Memory B cell (primary cell): ENCODE results near the gene ATP6V0B.

ENCODE experiments used
- ATAC-seq: fragments of 150-1000 bp; cut with Tn5 transposase; 2 replicates; pipeline ENCODE4 v1.10.0; 2021; ENCODE audit warnings: low read depth, mild to moderate bottlenecking, moderate library complexity
- DNase-seq, 2 donors: peaks; one replicate each; pipeline ENCODE4 v3.0.0; 2022; ENCODE audit warnings: low spot score in 2 of 2
- H3K27ac Mint-ChIP-seq: one replicate; pipeline ENCODE4 v1.8.0; 2022; ENCODE audit warnings: mild to moderate bottlenecking, moderate library complexity, mixed read lengths
- H3K27me3 Mint-ChIP-seq: one replicate; pipeline ENCODE4 v1.8.0; 2022; ENCODE audit warnings: mixed read lengths
- H3K36me3 Mint-ChIP-seq: one replicate; pipeline ENCODE4 v1.8.0; 2022; ENCODE audit warnings: mild to moderate bottlenecking, mixed read lengths
- H3K4me1 Mint-ChIP-seq: one replicate; pipeline ENCODE4 v1.8.0; 2022; ENCODE audit warnings: mixed read lengths
- H3K4me3 Mint-ChIP-seq: one replicate; pipeline ENCODE4 v1.8.0; 2022; ENCODE audit warnings: mild to moderate bottlenecking, moderate library complexity, mixed read lengths
- H3K9me3 Mint-ChIP-seq: one replicate; pipeline ENCODE4 v1.8.0; 2022; ENCODE audit warnings: mixed read lengths

The ATP6V0B gene

DNA sequence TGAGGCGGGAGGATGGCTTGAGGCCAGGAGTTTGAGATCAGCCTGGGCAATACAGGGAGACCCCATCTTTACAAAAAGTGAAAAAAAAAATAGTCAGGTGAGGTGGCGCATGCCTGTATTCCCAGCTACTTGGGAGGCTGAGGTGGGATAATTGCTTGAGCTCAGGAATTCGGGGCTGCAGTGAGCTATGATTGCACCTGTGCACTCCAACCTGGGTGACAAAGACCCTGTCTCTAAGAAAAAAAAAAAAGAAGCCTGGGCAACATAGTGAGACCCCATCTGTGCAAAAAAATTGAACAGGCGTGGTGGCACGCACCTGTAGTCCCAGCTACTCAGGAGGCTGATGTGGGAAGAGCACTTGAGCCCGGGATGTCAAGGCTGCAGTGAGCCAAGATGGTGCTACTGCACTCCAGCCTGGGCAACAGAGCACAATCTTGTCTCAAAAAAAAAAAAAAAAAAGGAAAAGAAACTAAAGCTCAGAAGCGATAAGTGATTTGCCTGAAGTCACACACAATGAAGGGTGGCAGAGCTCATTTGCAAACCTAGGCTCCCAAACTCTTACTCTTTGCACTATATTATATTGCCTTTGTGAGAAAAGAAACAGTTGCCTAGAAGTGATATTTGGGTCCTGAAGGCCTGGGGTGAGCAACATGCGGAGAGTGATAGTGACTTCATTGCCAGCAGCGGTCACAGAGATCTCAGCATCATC lies 18.6 kb downstream of the ATP6V0B start:
- Mint-ChIP-seq H3K27ac (peak overlapping the region; percentile 94), H3K9me3 (no peaks in the 10 kb centered on the region), H3K36me3 (no peaks in the 10 kb centered on the region), H3K4me1 (peaks cover 23% of the 10 kb centered on the region), H3K4me3 (peak overlapping the region; percentile 37), H3K27me3 (no peaks in the 10 kb centered on the region)
- ATAC-seq (peak; percentile 23), DNase-seq (no peak)

DNA sequence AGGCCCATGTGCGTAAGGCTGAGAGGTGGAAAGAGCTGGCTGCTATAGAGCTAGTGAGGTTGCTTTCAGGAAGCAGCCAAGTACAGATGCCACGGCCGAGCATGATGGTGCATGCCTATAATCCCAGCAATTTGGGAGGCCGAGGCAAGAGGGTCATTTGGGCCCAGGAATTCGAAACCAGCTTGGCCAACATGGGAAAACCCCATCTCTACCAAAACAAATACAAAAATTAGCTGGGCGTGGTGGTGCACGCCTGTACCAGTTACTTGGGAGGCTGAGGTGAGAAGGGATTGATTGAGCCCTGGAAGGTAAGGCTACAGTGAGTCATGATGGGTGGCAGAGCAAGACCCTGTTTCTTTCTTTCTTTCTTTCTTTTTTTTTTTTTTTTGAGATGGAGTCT lies 19.3 kb downstream of the ATP6V0B start:
- H3K4me3 Mint-ChIP-seq, result no peak overlapping the region
- no peak for DNase-seq
- ATAC-seq, result no peak
- no peak overlapping the region for H3K27ac Mint-ChIP-seq
- no peaks in the 10 kb centered on the region for H3K9me3 Mint-ChIP-seq
- H3K36me3 Mint-ChIP-seq, result no peaks in the 10 kb centered on the region
- no peaks in the 10 kb centered on the region for H3K27me3 Mint-ChIP-seq
- peaks cover 23% of the 10 kb centered on the region for H3K4me1 Mint-ChIP-seq

DNA sequence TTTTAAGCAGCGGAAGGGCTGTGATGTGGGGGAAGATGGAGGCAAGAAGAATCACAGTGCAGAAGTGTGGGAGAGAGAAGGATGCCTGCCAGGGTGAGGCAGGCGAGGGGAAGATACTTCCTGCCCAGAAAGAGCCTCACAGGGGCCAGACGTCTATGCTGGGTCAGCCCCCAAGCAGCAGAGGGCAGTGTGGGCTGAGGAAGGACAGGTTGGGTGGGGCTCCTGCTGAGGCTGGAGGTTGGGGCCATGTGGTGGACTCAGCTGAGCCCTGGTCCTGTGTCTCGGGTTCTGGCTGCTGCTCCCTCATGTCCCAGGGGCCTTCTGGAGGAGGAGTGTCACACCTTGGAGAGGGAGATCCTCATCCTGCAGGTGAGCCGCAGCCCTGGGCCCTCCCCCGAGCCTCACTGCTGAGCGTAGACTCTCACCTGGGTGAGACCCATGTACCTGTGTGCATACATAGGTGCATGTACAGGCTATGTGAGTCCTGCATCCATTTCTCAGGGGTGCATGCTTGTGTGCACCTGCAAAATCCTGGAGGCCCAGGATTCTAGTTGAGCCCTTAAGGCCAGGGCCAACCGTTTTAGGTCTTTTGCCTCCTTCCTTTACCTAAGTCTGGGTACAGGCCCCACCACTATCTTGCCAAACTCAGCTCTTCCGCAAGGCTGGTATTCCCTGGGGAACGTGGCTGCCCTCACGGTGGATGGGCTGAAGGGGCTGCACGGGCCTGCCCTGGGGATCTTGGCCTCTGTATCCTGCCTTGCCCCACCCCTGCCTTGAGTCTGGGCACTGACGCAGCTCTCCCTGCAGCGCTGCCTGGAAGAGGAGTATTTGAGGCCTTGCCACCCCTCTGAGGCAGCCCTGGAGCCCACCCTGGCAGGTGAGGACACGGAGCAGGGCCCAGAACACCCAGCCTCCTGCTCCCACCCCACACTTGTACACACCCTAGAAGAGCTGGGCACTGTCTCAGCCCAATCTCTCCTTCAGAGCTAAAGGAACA lies 20.3 kb downstream of the ATP6V0B start:
- Mint-ChIP-seq H3K27ac (peak overlapping the region; percentile 75), H3K4me1 (peaks cover 23% of the 10 kb centered on the region), H3K27me3 (no peaks in the 10 kb centered on the region), H3K9me3 (no peaks in the 10 kb centered on the region), H3K4me3 (no peak overlapping the region), H3K36me3 (no peaks in the 10 kb centered on the region)
- DNase-seq (no peak), ATAC-seq (no peak)

DNA sequence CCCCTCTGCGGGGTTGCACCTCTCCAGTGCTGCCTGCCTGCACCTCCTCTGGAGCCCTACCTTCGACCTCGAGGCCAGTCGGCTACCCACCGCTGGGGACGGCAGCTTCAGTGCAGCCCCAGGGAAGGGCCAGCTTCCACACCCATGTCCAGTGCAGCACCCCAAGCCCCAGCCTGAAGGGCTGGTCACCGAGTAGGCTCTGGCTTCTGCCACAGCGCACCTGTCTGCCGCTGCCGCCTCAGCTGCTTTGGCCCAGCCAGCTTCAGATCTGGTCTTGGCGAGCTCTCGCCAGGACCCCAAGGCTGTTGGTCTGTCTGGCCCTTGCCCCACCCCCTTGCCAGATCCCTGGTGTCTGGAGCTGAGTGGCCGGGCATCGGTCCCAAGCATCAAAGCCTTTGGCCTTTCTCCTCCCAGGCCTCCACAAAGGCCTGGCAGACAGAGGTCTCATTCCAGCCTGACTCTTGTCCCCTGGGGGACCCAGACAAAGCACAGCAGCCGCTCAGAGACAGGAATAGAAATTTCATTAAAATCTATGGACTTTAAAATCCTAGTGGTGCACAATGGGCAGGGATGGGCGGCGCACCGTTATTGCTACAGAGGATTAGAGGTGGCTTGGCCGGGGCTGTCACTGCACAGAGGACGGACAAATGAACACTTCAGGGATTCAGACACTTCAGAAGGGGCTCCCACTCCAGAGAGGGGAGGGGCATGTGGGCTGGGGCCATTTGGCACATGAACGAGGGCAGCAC lies 21.4 kb downstream of the ATP6V0B start:
- Mint-ChIP-seq H3K4me3 (no peak overlapping the region), H3K9me3 (no peaks in the 10 kb centered on the region), H3K4me1 (peaks cover 24% of the 10 kb centered on the region), H3K36me3 (no peaks in the 10 kb centered on the region), H3K27me3 (peaks cover 2% of the 10 kb centered on the region), H3K27ac (no peak overlapping the region)
- DNase-seq (no peak), ATAC-seq (no peak)

DNA sequence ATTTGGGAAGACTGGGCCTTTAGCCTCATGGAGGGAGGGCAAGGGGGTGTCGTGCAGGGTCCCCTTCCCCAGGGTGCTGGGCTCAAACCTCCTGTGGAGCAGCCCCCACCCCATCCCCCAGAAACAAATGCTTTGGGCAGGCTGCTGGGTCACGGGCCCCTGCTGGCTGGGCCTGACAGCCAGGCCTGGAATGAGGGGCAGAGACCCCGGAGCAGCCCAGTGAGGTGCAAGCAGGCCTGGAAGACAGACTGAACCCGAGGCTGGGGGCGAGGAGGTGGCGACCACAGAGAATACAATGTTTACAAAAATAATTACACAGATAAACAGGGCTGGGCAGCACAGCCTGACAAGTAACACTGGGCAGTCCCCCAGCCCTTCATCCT lies 22.0 kb downstream of the ATP6V0B start:
- peaks cover 5% of the 10 kb centered on the region for H3K27me3 Mint-ChIP-seq
- H3K4me1 Mint-ChIP-seq, result peaks cover 25% of the 10 kb centered on the region
- H3K36me3 Mint-ChIP-seq, result no peaks in the 10 kb centered on the region
- DNase-seq (no peak), ATAC-seq (no peak)
- H3K27ac Mint-ChIP-seq, result no peak overlapping the region
- H3K9me3 Mint-ChIP-seq, result no peaks in the 10 kb centered on the region
- H3K4me3 Mint-ChIP-seq, result no peak overlapping the region

DNA sequence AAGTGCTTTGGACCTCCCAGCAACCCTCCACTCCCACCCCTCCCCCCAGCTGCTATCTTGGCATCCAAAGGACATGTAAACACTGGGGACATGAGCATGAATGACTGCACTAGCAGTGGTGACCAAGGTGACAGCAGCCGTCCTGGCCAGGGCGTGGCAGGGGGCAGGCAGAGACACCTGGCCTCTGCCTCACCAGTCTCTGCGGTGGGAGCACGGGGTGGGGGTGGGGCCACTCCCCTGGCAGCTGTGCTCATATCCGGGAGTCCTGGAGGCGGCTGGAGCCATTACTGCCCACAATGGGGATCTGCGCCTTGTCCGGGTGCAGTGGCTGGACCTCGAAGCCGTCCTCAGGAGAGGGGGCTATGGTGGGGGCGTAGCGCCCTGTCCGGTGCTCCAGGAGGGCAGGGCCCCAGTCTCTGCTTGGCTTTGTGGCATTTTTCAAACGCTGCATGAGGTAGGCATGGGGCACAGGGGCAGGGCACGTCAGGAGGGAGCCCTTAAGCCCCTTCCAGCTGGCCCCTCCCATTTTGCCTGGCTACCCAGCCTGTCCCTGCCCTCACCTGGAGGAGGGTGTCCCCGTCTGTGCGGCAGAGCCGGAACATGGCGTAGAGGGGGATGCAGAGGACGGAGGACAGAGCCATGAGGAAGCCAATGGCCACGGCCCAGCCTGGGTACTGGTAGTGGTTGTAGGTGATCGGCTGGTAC lies 22.7 kb downstream of the ATP6V0B start:
- H3K4me1 Mint-ChIP-seq, result peaks cover 20% of the 10 kb centered on the region
- H3K9me3 Mint-ChIP-seq, result no peaks in the 10 kb centered on the region
- DNase-seq (no peak), ATAC-seq (no peak)
- no peak overlapping the region for H3K4me3 Mint-ChIP-seq
- H3K27me3 Mint-ChIP-seq, result peaks cover 5% of the 10 kb centered on the region
- H3K27ac Mint-ChIP-seq, result no peak overlapping the region
- H3K36me3 Mint-ChIP-seq, result no peaks in the 10 kb centered on the region

DNA sequence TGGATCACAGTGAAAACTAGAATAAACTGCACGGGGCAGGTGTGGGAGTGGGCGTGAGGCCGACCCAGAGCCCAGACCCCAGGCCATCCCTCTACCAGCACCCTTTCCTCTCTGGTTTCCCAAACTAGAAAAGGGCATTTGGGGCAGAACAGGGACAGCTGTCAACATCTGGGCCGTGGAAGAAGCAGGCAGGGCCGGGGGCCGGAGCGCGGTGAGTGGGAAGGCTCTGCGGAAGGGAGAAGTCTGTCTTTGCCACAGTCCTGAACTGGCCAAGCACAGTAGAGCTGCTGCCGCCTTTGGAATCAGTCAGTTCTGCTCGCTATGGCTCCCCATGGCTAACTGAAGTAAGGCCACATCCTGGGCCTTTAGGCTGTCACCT lies 23.2 kb downstream of the ATP6V0B start:
- ATAC-seq (no peak), DNase-seq (no peak)
- Mint-ChIP-seq H3K27ac (no peak overlapping the region), H3K4me3 (no peak overlapping the region), H3K9me3 (no peaks in the 10 kb centered on the region), H3K27me3 (peaks cover 5% of the 10 kb centered on the region), H3K36me3 (no peaks in the 10 kb centered on the region), H3K4me1 (peaks cover 15% of the 10 kb centered on the region)

DNA sequence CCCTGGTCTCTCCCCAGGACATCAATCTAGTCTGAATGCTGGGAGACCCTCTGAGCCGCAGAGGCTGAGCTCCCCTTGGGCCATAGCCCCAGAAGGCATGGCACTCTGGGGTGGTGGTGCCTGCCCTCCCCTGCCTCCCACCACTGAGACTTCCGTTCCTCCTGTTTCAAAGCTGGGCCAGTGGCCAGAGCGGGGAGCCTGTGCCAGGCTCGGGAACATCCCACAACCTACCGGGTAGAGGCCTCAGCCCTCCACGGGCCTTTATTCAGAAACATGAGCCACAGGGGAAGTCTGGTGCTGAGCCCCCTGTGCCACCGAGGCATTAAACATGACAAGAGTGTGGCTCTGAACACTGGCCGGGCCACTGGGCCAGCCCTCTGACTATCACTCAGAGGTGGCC lies 24.7 kb downstream of the ATP6V0B start:
- peaks cover 5% of the 10 kb centered on the region for H3K27me3 Mint-ChIP-seq
- no peak for DNase-seq
- ATAC-seq, result no peak
- no peak overlapping the region for H3K4me3 Mint-ChIP-seq
- no peak overlapping the region for H3K27ac Mint-ChIP-seq
- no peaks in the 10 kb centered on the region for H3K9me3 Mint-ChIP-seq
- H3K36me3 Mint-ChIP-seq, result no peaks in the 10 kb centered on the region
- H3K4me1 Mint-ChIP-seq, result peaks cover 10% of the 10 kb centered on the region

DNA sequence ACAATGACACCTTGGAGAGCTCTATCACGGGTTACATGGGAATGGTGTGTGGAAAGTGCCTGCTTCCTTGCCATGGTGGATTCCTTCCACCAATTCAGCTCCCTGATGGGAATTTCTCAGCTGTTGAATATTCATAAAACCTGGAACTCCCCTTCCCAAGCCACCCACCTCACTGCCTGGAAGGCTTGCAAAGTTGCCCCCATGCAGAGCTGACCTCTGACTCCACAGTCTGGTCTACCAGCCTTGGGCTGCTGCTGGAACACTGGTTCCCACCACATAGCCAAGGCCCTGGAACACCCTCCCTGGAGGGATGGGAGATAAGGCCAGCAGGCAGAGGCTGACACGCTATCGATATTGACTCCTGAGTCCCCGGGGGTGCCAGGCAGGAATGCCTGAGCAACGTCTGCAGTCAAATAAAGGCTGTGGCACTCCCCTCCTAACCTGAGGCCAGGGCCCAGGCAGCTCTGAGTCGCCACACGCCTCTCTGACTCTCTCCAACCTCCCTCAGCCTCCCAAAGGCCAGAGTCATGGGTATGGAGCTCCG lies 25.4 kb downstream of the ATP6V0B start:
- Mint-ChIP-seq H3K27me3 (peaks cover 5% of the 10 kb centered on the region), H3K27ac (no peak overlapping the region), H3K36me3 (no peaks in the 10 kb centered on the region), H3K4me3 (no peak overlapping the region), H3K9me3 (no peaks in the 10 kb centered on the region), H3K4me1 (peaks cover 5% of the 10 kb centered on the region)
- no peak for ATAC-seq
- DNase-seq, result no peak

DNA sequence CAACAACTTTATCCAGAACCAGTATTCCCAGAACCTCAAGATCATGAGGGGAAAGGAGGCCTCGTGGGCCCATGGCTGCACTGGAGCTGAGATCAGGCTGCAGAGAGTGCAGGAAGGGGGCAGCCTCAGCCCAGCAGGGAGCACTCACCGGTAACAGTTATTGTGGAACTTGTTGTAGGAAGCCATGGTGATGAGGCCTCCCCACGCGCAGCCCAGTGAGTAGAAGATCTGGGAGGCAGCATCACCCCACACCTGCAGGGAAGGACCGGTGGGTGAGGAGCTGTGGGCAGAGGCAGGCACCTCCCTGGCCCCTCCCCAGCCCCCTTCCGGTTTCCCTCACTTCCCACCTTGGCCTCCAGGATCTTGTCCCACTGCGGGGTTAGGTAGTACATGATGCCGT lies 27.4 kb downstream of the ATP6V0B start:
- DNase-seq (no peak), ATAC-seq (no peak)
- Mint-ChIP-seq H3K4me1 (peaks cover 4% of the 10 kb centered on the region), H3K27me3 (peaks cover 5% of the 10 kb centered on the region), H3K4me3 (no peak overlapping the region), H3K27ac (no peak overlapping the region), H3K9me3 (no peaks in the 10 kb centered on the region), H3K36me3 (no peaks in the 10 kb centered on the region)

DNA sequence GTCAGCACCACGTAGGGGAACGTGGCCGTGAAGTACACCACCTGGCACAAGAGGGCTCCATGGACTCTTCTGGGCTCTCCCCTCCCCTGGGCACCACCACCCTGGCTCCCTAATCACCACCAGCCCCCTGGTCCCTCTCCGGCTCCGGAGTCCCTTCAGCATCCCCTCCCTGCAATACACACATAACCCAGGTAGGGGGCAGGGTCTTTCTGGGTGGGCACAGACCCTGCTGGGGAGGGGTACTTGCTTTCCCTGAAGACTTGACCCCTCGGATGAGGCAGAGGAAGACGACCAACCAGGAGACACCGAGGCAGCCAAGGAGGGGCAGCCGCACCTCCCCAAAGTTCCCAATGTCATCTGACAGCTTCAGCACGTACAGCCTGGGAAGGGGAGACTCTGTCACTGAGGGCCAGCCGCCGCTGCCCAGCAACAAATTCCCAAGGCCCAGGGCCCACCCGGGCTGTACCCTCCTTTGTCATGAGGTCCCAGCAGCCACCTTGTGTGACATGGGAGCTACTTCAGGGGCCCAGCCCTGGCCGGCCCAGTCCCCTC lies 27.9 kb downstream of the ATP6V0B start:
- H3K4me1 Mint-ChIP-seq, result peaks cover 4% of the 10 kb centered on the region
- H3K9me3 Mint-ChIP-seq, result no peaks in the 10 kb centered on the region
- peaks cover 5% of the 10 kb centered on the region for H3K27me3 Mint-ChIP-seq
- no peaks in the 10 kb centered on the region for H3K36me3 Mint-ChIP-seq
- no peak overlapping the region for H3K4me3 Mint-ChIP-seq
- H3K27ac Mint-ChIP-seq, result no peak overlapping the region
- no peak for ATAC-seq
- no peak for DNase-seq

DNA sequence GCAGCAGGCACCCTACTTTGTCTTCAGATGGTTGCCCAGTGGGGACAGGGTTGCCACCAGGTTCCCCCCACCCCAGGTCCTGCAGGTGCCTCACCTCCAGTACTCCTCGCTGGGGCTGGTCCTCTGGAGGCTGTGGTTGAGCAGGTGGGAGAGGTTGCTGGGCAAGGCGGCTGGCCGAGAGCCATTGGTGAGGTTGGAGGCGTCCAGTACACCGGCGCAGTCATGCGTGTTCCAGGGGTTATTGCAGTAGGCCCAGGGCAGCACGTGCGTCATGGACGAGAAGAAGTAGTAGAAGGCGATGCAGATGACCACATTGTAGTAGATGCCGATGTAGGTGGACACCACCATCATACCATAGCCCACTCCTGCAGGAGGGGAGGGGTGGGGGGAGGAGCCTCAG lies 33.5 kb downstream of the ATP6V0B start:
- no peaks in the 10 kb centered on the region for H3K36me3 Mint-ChIP-seq
- no peak for DNase-seq
- H3K4me3 Mint-ChIP-seq, result no peak overlapping the region
- H3K27ac Mint-ChIP-seq, result no peak overlapping the region
- ATAC-seq, result no peak
- H3K27me3 Mint-ChIP-seq, result no peaks in the 10 kb centered on the region
- peaks cover 2% of the 10 kb centered on the region for H3K4me1 Mint-ChIP-seq
- no peaks in the 10 kb centered on the region for H3K9me3 Mint-ChIP-seq

DNA sequence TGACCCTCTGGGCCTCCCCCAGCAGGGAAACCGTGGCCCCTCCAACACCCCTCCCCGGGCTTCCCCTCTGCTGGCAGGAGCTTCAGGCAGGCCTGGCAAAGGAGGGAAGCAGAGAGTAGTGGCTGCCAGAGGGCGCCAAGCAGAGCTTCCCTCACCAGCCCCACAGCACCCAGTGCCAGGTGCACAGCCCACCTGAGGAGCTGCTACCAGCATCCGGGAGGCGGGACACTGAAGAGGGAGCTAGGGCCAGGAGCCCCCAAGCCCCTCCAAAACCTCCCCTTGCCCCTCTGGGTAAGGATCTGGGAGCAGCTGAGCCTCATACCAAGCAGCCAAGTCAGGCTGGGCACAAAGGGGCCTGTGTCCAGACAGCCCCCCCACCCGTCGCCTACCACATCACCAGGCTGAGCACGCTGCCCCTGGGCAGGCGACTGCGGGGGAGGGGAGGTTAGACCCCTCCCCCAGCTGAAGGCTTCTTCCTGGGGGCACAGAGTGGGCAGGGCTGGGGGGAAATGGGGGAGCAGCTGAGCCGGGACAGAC lies 36.2 kb downstream of the ATP6V0B start:
- no peak for ATAC-seq
- no peak overlapping the region for H3K27ac Mint-ChIP-seq

More for the DNA sequence above, 36.2 kb downstream of the ATP6V0B start:
- H3K4me1 Mint-ChIP-seq, result no peaks in the 10 kb centered on the region
- no peak for DNase-seq
- H3K9me3 Mint-ChIP-seq, result no peaks in the 10 kb centered on the region
- no peak overlapping the region for H3K4me3 Mint-ChIP-seq
- no peaks in the 10 kb centered on the region for H3K36me3 Mint-ChIP-seq
- H3K27me3 Mint-ChIP-seq, result peaks cover 4% of the 10 kb centered on the region
